ENCODE results near the gene LPCAT1.
"Not testable (repeated sequence)": the region's sequence is repeated elsewhere in the genome, so short reads cannot be mapped to it uniquely, and the experiment has no call there.

LPCAT1 gene

DNA sequence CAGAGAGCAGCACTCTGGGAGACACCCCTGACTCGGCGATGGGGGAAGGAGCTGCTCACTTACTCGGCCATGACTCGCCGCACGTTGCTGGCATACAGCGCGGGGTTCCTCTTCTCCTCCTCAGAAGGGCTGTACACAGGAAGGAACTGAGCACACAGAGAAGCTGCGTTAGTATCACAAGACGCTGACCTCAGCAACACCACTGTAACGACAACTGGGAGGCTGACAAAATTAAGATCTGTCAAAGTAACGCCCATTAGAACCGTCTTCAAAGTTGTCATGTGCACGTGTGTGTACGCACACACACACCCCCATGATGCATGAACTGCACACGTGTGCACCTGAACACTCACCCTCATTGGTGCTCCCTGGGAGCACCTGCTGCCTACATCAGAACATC lies 46.4 kb downstream of the LPCAT1 start:
- no peak for DNase-seq

DNA sequence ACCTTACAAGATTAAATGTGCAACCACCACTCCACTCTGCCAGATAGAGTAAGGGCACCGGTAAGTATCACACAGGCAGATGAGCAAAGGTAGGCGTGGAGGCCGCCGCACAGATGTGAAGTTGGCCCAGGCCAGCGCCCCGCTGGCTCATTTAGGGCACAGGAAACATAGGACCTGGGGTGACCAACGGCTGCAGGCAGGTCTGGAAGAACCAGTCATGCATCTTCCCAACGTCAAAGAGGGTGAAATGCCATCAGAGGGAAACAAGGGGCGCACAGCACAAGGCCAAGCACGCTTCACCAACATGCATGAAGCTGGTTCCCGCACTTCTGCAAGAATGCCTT lies 46.8 kb downstream of the LPCAT1 start:
- no peak for DNase-seq

DNA sequence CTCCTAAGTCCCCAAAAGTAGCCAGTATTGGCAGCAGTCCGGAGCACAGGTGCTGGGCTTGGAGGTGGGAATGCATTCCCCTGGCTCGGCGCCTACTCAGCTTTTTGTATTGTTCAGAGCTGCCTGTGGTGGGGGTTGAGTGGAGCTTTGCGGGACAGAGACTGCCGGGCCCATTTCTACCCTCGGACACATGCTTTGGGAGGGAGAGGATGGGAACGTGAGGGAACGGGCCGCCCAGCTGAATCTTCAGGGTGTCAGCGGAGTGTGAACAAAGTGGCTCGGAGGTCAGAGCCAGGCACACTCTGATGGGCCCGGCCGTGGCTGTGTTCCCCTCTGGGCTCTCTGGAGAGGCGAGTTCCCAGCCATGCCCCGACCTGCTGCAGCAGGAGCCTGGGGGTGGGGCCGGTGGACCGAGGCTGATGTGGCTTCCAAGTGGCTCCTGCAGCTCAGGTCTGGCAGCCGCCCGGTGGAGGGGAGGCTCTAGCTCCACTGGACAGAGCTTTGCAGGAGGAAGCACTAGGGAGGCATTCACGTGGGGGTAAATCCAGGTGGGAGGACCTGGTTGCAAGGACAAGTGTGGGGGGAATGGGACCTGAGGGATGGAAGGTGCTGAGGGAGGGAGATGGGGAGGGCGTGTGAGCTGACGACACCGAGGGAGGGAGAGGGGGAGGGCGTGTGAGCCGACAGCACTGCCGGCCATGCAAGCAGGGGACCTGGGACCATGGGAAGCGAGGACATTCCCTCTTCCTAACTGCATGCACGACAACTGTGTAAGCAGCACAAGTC lies 47.4 kb downstream of the LPCAT1 start:
- no peak for DNase-seq

DNA sequence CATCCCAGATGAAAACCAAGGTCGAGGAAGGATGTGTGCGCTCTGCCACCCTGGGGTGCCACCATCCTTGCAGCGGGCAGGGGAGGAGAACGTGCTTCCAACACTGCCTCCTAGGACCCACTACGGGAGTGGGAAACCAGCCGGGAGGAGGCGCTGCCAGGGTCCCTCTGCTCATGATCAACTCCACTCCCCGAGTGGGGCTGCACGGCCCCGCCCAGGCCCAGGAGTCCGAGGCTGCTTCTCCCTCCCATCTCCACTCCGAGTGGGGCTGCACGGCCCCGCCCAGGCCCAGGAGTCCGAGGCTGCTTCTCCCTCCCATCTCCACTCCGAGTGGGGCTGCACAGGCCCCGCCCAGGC lies 48.2 kb downstream of the LPCAT1 start:
- not testable (repeated sequence) for DNase-seq

DNA sequence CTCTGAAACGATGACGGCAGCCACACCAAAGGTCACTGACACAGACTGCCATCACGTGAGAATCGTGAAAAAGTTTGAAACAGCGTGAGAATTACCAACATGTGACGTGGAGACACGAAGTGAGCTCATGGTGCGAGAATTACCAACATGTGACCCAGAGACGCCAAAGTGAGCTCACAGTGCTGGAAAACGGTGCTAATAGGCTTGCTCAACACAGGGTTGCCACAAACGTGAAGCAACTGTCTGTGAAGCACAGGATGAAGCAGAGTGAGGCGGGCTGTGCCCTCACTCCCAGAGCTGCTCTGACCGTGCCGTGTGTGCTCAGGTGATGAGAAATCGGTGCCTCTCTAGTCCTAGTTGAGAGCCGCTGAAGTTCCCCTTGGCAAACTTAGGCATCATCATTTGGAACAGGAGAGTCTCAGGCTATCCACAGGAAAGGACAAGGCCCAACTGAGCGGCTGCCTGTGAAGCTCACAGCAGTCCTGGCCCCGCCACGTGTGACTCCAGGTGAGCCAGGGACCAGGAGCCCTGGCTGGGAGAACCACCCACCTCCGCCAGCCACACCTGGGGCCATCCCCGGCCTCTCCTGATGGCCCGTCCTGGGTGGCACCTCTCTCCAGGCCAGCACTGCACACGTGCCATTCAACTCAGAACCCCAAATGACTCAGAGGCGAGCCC lies 48.8 kb downstream of the LPCAT1 start:
- DNase-seq: no peak

DNA sequence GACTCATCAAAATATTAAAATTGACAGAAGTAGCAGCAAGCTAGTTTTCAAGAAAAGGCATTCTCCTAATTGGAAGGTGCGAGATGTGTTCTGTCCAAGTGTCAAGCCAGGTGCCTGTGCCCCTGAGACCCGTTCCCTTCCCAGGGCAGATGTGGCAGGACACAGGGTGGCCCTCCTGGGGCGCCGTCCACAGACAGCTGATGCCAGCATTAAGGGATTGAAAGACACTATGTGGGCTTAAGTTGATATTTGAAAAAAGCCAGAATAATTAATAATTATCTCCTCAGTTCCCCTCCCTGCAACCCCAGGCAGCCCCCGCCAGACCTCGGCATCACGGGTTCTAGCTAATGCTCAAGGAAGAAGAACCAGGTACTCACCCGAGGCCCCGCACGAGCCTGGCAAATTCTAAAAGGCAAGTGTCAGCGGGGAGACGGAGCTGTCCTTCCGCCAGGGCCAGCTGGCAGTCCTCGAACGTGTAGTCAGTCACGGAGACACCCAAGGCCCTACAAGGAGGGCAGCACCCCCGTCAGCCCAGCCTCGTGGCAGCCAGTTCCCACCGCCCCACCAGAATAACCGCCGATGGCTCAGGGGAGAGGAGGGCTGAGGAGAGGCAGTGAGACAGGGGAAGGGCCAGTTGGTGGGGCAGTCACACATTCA lies 49.4 kb downstream of the LPCAT1 start:
- no peak for DNase-seq

DNA sequence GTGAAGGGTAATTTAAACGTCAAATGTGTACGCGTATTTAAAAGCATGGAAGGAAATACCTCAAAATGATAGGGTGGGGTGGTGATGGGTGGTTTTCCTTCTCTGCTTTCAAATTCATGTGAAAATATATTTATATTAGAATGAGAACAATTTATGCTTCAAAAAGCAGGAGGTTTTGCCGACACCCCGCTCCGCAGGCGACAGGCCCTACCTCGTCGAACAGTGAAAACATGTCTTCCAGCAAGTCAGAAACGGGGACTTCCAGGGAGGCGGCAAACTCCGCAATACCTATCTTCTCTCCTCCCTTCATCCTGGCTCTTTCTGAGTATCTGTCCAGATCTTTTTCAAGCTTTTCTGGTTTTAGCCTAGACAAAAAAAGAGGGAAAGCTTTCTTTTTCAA lies 50.0 kb downstream of the LPCAT1 start:
- no peak for DNase-seq

DNA sequence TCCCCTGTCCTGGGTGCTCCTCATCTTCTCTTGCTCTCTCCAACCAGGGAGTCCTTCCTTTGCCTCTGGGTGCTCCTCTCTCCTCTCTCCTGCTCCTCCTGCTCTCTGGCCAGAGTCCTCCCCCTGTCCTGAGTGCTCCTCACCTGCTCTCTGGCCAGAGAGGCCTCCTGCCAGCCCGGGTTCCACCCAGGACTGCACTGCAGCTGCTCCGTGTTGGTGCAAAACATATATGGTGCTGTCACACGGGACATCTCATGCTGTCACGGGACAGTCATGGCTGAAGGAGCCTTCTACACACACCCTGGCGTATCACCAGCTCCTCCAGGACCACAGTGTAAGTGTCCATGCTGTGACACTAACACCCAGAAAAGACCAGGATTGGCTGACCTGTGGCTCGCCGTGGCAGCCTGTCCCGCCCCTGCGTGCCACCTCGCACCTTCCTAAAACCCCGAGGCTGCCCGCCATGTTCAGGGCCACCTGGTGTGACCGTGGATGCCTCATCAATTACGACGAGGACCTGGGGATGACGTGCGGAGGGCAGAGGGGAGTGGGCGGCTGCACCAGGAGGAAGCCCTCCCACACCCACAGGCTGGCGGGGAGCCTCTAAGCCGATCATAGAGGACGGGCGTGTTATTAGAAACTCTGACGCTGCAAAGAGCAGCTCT lies 50.7 kb downstream of the LPCAT1 start:
- DNase-seq: no peak

DNA sequence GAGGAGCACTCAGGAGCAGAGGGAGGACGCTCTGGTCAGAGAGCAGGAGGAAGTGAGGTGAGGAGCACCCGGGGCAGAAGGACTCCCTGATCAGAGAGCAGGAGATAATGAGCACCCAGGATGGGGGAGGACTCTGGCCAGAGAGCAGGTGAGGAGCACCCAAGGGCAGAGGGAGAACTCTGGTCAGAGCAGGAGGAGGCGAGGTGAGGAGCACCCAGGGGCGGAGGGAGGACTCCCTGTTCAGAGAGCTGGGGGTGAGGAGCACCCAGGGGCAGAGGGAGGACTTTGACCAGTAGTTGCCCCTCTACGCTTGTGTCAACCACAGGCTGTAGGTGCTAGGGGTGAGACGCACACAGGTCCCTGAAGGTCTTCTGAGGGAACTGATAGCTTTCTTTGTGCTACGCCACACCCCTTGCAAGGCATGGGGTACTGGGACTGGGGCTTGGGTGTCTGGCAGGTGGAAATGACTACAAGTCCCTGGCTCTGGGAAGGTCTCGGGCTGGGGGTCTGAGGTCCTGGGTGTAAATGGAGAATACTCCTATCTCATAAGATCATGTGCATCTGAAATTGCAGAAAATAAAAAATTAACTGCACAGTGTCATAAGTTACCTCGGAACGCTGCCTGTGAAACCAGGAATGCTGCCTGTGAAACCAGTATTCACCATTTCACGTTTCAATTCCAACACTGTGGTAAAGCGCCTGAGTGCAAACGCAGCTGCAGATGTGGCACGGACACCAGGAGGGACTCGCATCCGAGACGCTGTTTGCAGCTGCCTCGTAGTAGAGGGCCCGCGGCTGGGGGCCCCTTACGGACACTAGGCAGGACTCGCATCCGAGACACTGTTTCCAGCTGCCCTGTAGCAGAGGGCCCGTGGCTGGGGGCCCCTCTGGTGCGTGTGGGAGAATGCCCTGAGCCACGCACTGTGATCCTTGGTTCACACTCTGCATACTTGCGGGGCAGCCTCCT lies 51.5 kb downstream of the LPCAT1 start:
- DNase-seq: no peak

DNA sequence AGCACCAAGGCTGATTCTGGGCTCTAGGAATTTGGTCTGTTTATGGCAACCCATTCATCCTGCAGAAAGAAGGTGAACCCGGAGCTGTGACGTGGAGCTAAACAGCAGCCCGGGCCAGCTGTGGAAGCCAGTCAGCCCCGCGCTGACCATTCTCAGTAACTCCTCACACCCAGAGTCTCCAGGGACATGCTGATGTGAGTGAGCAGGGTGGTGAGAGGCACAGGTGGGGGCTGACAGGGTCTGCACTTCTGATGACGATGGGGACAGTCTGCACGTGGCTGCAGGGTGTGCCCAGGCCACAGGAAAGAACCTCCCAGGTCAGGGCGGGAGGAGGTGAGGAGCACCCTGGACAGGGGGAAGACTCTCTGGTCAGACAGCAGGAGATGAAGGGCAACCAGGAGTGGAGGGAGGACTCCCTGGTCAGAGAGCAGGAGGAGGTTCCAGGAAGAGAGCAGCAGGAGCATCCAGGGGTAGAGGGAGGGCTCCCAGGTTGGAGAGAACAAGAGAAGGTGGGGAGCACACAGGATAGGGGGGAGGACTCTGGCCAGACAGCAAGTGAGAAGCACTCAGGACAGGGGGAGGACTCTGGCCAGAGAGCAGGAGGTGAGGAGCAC lies 52.4 kb downstream of the LPCAT1 start:
- no peak for DNase-seq

DNA sequence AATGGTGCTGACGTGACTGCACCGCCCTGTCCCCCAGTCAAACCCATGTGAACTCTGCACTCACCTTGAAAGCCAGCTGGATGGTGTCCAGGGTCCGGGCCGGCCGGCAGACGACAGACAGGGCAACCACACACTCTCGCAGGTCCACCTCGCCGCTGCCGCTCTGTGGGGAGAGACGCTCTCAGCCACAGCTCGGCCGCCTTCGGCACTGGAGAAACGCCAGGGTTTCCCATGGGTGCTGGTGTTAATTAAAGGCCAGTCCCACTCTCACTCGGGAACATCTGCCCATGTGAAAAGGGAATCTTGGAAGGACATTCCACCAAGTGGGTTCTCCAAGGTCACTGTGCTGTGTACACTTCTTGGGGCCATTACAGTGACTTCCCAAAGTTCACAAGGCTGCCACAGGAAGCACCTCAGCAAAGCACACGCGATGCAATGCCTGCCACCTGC lies 53.0 kb downstream of the LPCAT1 start:
- DNase-seq: no peak

DNA sequence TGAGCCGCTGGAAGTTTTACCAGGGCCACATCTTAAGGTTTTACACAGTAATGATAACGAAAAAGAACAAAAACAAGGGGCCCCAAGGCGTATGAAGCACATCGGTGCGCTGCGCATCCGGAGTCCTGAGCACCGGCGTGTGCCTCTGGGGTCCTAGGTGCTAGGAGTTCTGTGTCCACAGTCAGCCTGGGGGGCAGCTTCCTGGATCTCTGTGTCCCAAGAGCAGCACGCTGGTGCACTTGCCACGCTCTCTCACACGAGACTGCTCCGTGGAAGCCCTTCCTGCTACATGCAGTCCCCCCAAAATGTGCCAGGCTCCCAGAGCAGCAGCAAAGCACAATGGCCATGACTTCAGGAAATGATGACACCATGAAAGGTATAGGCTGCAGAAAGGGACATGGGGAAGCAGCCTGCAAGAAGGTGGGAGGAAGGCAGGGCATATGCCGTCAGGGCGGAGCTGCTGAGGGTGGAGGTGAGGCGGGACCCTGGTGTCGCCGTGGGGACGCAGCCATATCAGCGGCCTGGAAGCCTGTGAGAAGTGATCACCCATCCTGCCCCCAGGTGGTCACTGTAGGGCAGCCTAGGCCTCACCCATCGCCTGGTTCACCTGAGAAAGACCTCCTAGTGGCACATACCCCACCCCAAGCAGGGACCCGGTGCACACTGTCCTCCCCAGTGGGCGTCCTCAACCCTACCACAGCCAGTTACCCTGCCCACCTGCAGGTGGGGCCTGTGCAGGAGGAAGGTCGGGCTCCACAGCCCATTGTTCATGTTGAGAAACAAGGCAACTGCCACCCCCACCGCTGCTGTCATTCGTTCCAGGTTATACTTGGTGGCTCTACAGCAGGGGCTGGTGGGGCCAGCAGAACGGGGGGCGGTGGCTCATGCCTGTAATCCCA lies 54.9 kb downstream of the LPCAT1 start:
- DNase-seq: no peak

DNA sequence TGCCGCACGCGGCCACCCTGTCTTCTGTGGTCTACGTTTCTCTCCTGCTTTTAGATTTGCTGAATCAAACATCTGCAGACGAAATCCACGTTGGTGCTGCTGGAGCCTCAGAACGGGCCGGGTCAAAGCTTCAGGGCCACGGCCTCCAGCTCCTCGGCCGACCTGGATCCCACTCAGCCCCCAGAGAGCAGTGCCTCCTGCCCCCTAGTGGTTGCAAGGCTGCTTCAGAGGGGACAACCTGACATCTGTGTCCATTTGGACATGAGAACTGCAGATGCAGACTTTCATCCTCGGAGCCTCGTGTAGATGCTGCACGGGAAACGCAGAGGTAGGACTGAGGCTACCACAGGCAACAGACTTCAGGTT lies 55.5 kb downstream of the LPCAT1 start:
- DNase-seq: no peak

DNA sequence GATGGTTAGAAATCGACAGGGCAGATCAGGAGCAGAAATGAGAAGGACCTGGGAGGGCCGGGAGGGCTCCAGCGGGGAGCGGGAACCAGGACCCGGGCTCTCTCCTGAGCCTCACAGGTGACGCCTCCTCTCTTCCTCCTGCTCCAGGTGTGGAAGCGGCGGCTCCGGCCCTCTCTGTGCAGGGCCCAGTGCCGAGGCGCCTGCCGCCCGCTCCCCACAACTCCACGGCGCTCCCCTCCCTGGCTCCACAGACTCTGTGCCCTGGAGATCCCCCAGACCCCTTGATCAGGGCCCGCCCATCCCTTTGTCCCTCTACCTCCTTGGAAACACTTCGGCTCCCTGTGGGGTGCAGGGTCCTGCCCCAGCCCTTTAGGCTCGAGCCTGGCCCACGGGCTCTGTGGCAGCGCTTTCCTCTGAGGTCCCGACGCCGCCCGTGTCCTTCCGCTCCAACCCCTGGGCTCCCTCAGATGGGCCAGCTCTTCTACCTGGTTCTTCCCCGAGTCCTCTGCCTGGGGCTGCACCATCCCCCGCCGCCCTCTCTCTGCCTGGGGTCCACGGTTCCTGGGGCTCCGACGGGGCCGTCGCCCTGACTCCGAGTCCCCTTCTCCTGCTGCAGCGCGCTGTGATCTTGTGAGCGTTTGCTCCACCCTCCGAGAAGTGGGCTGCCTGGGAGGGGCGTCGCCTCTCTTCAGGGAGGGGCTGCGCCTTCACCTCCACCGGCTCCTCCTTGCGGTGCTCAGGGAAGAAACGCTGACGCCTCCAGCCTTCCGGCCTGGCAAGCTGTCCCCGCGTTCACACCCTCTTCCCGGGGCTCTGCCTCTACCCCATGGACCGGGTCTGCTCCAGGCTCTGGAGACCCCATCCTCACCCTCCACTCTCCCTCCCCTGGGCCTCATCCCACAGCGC lies 56.2 kb downstream of the LPCAT1 start:
- no peak for DNase-seq

DNA sequence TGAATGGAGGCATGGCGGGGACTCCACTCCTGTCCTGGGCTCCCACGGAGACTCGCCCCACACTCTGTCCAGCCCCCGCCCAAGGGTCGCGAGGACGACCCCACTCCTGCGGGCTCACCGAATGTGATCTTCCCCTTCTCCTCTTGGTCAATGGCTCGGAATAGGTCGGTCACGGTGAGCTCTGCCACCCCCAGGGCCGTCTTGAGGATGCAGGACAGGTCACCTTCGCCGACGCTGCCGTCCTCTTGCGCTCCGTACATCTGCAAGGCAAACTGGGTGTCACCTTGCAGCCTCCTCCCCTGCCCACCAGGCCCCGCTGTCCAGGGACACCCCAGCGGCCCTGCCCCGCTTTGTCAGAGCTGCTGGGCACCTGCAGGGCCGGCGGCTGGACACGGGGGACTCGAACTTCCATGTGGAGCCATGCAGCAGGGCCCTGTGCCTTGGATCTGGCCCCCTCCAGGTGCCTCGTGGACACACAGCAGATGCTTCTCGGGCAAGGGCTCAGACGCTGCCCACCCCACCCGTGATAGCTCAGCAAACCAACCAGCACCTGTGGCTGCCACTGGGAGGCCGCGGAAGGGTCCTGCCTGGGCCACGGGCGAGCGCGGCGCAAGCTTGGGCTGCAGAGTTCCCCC lies 57.0 kb downstream of the LPCAT1 start:
- no peak for DNase-seq

DNA sequence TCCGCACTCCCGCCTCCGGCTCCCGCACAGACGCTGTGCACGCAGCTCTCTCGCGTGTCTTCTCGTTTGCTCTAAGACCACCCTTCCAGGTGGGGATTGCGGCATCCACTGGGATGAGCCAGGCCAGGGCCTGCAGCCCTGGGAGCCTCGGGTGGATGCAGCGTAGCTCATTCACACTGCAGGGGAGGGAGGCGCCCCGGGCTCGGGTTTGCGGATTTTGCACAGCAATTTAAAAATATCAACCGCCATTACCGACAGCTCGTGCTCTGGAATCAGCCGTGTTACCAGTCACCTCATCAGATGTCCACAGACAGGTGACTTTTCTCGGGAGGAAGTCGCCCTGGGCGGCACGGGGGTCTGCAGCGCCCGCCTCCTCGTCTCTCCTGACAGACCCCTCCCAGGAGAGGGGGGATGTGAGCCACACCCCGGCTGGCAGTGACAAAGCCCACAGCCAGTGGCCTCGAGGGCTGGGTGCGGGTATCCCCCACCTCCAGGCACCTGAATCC lies 57.7 kb downstream of the LPCAT1 start:
- no peak for DNase-seq

DNA sequence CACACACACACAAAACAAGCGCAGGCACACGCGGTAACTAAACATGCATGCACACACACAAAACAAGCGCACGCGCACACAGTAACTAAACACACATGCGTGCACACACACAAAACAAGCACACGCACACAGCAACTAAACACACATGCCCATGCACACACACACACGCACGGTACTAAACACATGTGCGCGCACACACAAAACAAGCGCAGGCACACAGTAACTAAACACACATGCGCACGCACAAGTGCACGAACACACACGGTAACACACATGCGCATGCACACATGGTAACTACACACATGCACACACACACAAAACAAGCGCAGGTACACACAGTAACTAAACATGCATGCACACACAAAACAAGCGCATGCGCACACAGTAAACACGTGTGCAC lies 58.6 kb downstream of the LPCAT1 start:
- DNase-seq: no peak

DNA sequence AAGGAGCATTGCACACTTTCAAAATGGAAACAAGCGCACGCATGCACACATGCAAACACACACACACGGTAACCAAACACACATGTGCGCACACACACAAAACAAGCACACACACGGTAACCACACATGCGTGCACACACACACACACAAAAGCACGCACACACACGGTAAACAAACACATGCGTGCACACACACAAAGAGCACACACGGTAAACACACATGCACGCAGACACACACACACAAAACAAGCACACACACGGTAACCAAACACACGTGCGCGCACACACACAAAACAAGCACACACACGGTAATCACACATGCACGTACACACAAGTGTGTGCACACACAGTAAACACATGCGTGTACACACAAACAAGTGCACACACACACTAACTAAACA lies 59.2 kb downstream of the LPCAT1 start:
- no peak for DNase-seq

DNA sequence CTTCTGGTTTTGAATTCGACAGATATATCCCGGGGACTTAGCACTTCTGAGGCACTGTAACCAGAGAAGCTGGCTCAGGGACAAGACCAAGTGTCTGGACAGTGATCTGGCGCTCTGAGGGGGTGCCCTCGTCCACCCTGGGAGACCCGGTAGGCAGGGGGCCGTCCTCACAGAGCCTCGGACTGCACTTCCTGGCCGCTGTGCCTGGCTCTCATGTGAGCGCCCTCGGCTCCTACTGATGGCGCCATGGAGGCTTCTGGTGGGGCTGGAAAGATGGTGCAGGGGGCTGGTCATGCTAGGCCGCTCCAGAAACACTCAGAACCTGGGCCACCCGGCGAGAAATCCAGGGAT lies 59.7 kb downstream of the LPCAT1 start:
- no peak for DNase-seq

Measured in NCI-H1105 (cell line).